Embryonic facial prominence (tissue), 1 donor: ENCODE data around the gene VWF.
"Not testable (repeated sequence)": the region's sequence is repeated elsewhere in the genome, so short reads cannot be mapped to it uniquely, and the experiment has no call there.

ENCODE experiments used
- DNase-seq: peaks from one replicate; pipeline ENCODE4 v3.0.0-alpha.2; 2016; ENCODE audit errors: extremely low spot score

The VWF gene

DNA sequence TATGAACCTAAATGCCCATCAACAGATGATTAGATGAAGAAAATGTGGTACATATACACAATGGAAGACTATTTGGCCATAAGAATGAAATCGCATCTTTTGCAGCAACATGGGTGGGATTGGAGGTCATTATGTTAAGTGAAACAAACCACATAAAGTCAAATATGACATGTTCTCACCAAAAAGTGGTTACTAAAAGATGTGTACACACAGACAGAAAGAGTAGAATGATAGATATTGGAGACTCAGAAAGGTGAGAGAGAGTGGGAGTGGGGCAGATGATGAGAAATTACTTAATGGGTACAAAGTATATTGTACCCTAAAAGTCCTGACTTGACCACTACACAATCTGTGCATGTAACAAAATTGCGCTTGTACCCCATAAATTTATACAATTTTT is 19.6 kb downstream of the VWF start:
- DNase-seq, result no peak

DNA sequence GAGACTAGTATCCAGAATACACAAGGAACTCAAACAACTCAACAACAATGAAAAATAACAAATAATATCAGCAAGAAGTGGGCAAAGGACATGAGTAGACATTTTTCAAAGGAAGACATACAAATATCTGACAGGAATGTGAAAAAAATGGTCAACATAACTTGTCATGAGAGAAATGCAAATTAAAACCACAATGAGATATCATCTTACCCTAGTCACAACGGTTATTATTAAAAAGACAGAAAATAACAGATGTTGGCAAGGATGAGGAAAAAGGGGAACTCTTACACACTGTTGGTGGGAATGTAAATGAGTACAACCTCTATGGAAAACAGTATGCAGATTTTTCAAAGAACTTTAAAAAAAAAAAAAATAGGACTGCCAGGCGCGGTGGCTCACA is 20.4 kb downstream of the VWF start:
- DNase-seq, result no peak

DNA sequence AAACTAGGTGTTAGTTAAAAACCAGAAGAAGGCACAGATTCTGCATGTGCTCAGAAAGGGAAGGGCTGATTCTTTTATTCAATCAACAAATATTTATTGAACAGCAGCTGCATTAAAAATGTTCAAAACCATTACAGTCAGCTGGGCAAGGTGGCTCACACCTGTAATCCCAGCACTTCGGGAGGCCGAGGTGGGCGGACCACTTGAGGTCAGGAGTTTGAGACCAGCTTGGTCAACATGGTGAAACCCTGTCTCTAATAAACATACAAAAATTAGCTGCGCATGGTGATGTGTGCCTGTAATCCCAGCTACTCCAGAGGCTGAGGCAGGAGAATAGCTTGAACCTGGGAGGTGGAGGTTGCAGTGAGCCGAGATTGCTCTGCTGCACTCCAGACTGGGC is 22.4 kb downstream of the VWF start:
- not testable (repeated sequence) for DNase-seq

DNA sequence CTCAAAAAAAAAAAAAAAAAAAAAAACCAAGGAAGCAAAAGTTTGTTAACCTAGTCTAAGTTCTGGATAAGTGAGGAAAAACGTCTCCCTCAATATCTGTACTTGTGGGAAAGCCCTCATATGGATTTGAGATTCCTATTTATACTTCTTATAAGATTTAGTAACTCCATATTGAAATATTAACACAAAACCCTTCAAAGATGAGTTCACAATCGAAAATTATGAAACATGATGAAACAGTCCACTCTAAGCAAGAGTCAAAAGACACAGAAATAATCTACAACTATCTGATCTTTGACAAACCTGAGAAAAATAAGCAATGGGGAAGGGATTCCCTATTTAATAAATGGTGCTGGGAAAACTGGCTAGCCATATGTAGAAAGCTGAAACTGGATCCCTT is 25.2 kb downstream of the VWF start:
- DNase-seq, result no peak

DNA sequence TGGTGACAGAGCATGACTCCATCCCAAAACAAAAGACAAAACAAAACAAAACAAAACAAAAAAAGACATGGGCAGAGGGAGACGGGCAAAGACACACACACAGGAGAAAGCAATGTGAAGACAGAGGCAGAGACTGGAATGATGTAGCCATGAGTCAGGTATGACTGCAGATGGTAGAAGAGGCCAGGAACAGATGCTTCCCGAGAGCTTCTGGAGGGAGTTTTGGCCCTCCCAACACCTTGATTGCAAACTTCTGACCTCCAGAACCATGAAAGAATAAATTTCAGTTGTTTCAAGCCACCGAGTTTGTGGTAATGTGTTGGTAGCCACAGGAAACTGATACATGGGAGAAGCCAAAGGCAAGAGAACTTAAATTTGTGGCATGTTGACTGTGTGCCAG is 27.1 kb downstream of the VWF start:
- no peak for DNase-seq

DNA sequence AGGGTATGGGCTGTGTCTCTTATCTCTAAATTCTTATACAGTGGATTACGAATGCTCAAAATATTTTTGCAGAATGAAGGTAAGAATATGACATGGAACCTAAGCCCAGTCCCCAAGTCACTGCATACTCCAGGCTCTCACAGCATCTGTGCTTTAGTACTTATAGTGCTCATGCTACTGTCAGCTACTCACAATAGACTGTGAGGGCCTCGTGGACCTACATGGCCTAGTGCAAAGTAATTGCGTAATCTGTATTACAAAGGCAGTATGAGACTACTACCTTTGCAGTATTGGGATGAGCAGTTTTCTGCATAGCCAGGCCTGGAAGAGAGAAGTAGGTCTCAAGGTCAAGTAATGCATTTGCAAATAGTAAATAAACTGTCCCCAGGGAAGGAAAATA is 27.9 kb downstream of the VWF start:
- no peak for DNase-seq

DNA sequence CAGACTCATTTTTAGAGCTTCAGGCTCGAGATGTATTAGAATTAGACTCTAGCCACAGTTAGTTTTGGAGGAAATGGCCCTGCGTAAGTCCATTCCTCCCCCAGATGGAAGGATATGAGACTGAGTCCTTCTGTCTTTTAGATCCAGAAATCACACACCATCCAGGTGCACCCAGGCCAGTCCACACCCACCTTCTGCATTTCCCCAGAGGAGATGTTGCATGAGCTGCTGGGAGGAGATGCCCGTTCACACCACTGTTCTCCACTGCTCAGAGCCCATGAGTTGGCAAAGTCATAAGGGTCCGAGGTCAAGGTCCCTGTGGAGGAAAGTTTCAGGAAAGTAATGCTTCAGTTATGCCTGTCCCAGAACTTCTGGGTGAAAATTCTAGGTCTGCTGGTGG is 29.2 kb downstream of the VWF start:
- no peak for DNase-seq

DNA sequence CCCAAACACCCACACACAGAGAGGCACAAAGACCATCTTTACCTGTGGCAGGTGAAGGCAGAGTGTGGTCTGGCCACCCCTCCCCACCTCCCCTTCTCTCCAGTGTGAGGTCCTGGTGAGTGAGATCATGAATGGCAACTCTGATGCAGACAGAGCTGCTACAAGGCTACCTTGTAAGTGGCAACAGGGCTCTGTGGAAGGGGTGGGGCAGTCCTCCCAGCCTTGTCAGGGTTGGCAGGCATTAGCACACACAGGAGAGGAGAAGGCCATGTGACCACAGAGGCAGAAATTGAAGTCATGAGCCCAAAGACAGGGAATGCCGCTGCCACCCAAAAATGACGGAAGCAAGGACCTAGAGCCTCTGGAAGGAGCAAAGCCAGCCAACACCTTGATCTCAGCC is 30.7 kb downstream of the VWF start:
- DNase-seq, result no peak

DNA sequence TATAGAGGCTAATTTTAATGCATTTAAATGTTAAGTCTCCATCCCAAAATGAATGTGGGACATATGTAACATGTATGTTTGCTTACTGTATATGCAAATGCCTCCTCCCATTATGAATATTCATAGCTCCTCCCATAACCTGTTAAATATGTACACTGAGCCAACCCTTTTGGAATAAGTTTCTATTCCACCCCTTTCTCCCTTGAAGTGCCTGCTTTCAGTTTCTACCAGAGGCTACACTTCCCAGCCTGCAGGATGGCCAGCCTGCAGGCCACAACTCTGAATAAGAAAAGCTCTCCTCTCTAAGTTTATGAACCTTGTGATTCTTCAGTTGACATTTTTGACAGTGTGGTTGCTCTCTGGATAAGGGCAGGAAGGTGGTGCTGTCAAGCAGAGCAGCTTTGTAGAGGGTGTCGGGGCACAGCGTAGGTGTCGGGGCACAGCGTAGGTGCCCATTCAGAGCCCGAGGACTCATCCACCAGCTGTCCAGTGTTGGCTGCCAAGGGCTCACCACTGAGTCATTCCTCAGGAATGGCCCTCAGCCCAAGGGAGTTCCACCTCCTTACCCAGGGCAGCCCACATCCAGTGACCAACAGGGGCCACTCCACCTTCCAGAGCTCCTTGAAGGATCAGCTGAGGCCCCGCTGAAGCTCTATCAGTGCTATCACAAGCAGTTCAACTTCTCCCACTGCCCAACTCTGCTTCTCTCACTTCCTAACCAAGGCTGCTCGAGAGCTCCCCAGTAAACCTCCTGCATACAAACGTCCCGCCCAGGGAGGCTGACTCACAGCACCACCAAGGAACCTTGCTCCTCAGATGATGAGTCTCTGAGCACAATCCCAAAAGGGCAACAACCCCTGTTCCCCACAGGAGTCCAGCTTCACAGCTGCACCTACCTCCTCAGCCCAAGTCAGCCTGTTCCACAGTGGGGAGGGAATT is 31.4 kb downstream of the VWF start:
- no peak for DNase-seq

DNA sequence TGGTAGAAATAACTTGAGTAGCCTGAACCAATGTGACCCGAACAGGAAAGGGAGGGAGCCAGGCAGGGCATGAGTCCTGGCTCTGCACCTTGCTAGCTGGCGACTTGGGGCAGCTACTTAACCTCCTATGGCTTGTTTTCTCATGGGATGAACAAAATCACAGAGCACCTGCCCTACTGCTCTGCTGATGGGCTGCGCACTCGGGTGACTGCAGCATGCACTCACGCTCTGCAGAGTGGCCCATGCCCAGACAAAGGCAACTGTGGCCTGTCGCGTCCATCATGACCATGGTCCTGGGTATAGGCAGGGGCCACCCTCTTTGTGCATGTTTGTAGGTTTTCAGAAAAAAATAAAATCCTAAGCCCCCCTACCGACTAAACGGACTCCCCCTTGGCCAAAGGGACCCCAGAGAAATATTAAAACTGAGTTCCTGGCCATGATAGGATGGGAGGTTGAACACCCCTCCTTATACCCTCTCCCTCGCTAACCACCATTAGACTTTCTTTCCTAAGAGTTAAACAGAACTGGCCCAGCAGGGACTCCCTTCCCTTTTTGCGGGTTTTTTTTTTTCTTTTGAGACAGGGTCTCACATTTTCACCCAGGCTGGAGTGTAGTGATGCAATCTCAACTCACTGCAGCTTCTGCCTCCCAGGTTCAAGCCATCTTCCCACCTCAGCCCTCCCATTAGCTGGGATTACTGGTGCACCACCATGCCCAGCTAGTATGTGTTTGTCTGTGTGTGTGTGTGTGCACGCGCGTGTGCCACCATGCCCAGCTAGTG is 32.5 kb downstream of the VWF start:
- DNase-seq, result no peak

DNA sequence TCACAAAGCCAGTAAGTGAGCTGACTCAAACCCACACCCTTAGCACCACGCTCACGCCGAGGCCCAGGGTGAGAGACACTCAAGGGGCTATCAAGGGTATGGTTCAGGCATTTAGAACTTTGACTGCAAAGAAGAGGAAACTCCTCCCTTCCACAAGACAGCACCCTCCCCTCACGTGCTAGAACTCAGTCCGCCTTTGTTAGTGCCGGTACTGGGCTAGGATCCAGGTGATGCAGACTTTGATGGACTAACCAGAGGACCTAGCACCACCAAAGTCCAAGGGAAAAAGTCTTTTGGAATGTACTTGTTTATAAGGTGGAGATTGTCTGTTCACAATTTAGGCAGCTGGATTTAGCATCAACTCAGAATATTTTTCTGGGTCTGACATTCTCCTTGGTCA is 33.7 kb downstream of the VWF start:
- no peak for DNase-seq

DNA sequence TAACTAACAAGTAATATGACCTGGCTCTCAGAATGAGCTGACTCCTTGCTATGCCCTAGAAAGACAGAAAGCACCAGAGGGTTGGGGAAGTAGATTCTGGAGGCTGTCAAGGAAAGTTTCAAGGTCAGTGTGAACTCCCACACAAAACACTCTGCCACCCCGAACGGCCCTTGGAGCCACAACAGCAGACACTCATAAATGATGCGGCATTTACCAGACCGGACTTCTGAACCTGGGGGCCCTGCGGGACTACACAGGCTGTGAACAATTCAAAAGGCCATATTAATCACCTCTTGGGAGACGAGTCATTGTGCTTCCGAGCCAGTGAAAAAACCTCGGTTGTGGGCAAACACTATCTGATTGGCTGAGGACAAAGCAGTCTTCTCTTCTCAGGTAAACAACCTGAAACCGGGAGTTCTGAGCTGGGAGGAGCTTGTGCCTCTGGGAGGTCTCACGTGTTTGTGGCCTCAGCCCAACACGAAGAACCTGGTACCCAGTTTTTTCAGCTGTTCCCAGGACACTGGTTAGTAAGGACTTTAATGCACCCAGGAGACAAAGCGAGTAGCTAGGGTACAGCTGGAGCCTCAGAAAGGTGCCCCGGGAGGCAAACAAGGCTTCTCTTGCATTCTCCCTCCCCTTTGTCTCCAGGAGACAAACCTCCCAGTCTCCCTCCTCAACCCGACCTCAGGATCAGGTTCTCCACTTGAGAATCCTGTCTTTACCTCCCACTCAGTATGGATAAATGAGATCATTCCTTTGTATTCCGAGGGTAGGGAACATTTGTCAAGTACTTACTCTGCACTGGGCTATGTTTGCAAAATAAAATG is 35.3 kb downstream of the VWF start:
- no peak for DNase-seq

DNA sequence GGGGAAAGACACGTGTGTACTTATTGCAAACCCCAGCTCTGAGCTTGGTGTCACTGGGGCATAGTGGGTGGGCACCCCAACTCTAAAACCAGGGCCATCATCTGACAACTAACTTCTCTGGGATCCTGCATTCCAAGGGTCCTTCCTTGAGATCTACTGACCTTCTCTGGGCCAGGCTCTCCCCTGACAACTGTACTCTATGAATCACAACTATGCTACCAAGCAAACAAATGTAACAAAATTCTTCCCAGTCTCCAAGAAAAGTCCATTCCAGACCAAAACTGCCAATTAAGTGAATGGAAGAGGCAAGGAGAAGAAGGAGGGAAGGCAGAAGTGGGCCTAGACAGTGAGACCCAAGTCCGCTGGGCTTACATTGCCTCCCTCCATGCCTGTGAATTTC is 38.2 kb downstream of the VWF start:
- no peak for DNase-seq

DNA sequence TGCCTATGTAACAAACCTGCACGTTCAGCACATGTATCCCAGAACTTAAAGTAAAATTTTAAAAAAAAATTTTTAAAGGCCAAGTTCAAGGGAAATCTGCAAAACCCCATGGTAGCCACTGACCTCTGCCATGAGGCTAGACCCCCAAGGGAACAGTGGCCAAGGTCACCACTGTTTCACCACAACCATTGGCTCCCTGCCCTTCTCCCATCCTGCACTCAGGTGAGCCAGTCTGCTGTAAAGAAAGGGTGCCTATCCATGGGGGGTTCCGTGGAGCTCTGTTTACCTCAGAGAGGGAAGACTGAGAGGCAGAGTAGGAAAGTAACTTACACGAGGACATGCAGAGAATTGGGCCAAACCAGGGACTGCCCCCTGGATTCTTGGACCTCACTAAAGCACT is 38.6 kb downstream of the VWF start:
- no peak for DNase-seq

DNA sequence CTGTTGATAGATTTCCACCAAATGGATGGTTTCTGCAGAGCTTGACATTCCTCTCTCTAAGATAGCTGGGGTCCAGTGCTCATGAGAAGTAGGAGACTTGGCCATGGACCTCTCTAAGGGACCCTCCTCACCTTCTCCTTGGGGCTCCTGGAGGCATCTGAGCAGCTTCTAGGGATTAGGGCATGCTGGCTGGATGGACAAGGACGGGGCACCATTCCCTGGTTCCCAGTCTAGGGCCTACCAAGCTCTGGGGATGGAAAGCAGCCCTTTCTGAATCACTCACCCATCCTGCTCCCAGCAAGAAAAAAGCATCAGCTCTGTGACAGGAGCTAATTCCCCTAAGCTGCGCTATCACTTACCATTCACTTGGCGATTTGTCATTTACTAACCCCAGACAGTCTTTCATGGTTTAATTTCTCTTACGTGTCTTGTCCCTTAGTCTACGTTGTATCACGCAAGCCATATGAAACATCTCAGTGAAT is 39.5 kb downstream of the VWF start:
- no peak for DNase-seq

DNA sequence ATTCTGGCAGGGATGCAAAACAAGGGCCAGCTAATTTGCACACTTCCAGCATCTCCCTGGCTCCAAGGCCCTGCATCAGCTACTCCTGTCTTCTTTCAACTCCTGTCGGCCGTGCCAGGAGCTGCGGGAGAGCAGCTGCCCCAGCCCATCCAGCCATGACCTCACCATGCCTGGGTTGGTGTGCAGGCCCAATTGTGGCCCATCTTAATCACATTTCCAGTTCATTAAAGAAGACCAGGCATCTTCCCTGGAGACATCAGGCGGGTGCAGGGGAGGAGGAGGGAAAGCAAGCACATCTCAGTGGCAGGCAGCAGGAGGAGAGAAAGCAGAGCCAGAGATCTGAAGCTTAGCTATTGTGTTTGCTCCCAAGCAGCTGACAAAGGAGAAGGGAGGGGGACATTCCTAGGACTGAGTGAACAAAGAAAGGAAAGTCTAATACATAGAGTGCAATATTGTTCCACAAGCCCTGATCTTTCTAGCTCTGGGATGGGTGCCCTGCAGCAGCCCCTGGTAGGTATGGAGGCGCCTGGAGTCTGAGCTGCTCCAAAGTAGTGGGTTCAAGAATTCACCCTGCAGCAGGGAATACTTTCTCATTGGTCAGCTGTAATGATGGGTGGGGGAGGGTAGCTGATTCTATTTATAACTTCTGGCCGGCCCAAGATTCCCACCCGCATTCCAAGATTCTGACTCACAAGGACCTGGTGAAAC is 40.1 kb downstream of the VWF start:
- DNase-seq, result peak; percentile 45

DNA sequence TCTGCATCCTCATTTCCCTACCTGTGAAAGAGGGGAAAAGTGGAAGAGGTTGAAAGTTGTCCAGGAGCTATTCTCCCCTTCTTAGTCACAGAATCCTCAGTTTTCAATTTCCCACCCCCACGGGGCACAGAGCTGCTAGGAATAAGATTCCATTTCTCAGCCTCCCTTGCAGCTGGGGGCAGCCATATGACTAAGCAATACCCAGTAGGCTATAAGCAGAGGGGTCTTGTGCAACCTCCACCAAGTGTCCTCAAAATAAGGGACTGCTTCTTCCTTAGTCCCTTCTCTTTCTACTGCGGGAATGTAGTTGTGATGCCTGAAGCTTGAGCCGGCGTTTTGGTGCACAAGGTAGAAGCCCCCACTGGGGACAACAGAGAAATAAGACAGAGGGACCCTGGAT is 40.9 kb downstream of the VWF start:
- DNase-seq, result no peak

DNA sequence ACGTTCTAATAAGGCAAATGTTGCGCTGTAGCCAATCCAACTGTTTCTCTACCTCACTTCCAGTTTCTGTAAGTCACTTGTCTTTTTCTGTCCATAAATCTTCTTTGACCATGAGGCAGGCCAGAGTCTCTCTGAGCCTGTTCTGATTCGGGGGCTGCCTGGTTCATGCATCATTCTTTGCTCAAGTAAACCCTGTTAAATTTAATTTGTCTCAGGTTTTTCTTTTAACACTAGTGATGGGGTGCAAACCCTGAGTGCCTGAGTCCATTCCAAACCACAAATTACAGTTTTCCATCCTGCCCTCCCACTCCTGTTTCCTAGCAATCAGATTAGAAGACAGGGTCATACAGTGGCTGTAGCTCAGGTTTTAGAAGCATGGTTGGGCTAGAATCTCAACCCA is 41.9 kb downstream of the VWF start:
- no peak for DNase-seq

DNA sequence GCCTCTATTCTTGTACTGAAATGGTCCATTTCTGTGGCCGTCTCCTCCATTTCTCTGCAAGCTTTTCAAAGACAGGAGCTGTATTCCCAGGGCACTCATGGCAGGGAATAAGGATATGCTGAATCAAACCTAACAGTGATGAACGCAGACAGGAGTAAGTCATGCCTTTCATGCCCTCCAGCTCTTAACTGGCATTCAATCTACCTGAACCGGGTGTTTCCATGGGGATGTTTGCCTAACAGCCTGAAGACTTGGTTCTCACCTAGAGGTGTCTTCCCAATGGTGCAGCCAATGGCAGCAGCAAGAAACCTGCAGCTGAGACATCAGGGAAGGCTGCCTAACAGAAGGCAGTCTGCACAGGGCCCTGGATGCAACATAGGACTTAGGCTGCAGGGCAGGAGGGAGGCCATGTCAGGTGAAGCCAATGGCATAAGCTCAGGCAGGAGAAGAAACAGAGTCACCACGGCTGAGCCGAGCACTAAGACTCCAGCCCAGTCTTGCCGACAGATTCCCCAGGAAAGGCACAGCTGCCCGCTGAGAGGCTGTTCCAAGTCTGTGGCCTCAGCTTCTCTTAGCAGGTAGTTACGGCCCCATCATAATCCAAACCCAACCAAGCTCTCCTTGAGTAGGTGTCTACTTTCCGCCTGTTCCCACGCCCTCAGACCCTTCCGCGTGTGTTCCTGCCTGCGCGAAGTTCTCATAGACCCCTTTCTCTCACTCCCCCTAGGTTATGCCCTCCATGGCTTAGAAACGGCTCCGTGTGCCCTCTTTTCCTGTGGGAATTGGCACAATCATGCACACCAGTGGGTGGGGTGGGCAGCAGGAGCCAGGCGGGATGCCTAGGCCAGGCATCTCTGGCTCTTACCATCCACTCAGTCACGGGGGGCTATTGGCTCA is 44.1 kb downstream of the VWF start:
- no peak for DNase-seq

DNA sequence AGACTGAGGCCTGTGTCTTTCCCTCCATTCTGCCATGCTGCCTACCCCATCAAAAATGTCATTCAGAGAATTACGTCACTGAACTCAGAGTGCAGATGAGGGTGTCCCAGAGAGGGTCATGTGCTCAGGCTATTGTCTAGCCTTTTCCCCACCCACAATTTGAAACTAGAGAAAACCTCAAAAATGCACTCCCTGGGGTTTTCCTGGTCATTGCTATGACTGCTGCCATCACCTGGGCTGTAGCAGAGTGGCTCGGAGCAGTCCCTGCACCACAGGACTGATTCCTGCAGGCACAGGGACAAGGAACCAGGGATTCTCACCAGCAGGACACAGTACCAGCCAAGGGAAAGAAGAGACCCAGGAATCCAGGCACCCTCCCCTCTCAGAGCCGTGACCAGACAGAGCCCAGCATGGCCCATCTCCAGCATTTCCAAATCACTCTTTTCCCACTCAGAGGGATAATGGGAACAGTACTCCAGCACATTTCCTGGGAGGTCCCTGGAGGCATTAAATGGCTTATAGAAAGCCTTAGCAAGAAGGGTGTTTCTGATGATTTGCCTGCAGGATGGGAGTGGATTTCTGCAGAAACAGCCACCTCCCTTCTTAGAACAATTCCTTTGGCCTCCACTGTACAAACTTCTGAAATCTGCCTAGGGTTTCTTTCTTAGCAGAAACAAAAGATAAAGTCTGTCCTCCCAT is 45.9 kb downstream of the VWF start:
- DNase-seq, result no peak
